GM12873 (cell line): ENCODE data around the gene C1QTNF8.

Experiments
- TF ChIP-seq, protein P1 (sequence below): IDR thresholded peaks from 2 replicates; pipeline ENCODE4 v1.5.1; 2012; ENCODE audit warnings: low read depth, mild to moderate bottlenecking, moderate library complexity, low read length, control low read depth; ENCODE audit not compliant: insufficient read depth; ENCODE audit errors: missing control alignments

Gene C1QTNF8

DNA sequence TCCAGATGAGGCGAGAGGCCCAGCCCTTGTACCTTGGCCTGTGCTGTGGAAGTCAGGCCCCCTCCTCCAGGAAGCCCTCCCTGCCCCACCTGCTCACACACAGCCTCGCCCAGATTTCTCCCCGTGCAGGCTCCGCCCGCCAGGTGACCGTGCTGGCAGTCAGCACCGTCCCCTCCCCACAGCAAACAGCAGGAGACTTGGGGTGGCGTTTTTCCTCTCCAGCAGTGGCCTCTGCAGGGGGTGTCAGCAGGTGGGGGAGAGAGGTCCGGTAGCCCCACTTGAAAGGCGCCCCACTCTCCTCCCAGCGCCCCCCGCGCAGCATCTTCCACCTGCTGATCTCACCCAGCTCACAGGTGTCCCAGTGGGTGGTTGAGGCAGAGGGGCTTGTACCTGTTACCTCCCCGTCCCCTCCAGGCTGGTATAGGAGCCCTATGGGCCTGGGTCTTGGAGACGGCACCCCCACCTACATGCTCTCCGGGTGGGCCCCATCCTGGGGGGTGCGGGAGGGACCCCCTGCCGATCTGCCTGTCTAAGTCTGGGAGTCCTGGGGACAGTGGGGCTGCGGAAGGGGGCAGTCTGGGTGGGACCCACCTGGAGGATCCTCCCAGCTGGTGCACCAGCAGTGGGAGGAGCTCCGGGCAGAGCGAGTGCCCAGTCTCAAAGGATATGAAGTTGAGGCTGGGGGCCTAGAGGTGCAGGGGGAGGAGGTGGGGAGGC, 4.2 kb upstream of the C1QTNF8 start:
- TF ChIP-seq, protein P1, sequence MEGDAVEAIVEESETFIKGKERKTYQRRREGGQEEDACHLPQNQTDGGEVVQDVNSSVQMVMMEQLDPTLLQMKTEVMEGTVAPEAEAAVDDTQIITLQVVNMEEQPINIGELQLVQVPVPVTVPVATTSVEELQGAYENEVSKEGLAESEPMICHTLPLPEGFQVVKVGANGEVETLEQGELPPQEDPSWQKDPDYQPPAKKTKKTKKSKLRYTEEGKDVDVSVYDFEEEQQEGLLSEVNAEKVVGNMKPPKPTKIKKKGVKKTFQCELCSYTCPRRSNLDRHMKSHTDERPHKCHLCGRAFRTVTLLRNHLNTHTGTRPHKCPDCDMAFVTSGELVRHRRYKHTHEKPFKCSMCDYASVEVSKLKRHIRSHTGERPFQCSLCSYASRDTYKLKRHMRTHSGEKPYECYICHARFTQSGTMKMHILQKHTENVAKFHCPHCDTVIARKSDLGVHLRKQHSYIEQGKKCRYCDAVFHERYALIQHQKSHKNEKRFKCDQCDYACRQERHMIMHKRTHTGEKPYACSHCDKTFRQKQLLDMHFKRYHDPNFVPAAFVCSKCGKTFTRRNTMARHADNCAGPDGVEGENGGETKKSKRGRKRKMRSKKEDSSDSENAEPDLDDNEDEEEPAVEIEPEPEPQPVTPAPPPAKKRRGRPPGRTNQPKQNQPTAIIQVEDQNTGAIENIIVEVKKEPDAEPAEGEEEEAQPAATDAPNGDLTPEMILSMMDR, result no peak

DNA sequence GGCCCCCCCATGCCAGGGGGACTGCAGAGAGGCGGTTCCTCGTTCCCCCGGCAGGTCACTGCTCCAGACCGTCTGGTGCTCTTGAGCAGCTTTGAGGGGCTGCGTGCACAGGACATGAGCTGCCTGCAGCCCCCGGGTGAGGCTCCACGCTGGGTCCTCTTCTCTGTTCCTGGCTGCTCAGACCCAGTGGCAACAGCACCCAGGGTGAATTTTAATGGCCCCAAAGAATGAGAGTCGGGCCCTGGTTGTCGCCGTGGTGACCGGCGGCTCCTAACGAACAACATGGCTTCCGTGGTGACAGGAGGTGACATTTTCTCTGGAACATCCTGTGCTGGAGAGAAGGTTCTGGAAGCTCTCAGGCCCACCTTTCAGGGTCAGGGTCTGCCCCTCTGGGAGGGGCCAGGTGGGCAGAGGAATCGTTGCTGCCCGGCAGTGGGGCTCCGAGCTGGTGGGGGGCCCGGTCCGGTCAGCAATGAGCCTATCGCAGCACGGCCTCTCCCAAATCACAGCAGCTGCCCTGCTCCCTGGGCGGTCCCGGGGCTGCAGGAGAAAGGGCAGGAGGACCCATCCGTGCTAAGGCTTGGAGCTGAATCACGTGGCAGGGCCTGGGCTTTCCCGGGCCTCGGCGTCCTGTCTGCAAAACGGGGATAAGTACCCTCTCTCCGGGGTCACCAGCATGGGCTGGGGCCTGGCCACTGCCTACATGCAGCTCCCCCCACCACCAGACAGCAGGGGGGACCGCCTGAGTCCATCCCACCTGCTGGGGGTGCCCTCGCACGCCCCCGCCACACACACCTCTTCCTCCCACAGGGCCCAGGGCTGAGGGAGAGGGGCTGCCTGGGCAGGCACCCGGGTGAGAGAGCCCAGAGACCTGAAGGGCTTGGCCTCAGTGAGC, 3.4 kb upstream of the C1QTNF8 start:
- TF ChIP-seq, protein P1, result no peak

DNA sequence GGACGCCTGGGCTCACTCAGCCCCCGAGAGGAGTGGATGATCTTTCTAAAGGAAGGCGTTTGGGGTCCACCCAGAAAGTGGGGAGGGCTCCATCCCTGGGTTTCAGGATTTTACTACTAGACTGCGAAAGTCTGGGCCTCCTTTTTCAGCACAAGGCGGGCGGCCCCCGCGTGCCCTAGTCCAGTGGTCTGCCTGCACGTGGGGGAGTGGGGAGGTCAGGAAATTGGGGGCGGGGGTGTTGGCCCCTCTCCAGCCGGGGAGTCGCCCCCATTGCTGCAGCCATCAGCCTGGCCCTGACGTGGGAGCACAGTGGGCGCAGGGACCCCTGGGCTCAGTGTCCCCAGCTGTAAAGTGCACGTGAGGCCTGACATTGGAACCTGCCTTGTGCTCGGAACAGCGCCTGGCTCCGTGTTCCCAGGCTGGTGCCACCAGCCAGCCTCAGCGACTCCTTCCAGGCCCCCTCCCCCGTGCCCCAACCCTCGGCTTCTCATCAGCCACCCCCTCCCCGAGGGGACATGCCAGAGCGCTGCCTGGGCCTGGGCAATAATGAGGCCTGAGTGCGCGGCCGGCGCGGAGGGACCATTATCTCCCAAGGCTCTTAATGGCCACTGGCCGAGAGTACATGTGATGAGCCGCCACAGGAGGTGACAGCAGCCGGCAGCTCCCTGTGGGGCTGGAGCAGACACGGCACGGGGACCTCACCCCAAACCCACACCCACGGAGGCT, 2.4 kb upstream of the C1QTNF8 start:
- TF ChIP-seq, protein P1, result no peak

DNA sequence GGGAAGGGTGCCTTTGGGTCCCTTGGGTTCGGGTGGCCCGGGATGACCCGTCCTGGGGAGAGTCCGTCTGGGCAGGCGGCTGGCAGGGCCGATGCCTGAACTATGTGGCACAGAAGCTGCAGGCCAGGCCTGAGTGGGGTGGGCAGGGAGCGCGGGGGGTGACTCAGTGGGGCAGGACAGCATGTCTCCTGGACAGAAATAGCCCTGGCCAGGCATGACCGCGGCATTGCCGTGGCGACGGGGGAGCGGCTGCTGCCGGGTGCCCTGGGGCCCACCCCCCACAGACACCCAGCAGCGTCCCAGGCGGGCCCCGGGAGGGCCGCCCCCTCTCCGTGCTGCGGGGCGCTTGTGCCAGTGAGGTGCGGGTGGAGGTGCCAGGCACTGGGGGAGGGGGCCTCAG, 1.8 kb upstream of the C1QTNF8 start:
- TF ChIP-seq, protein P1, result no peak

DNA sequence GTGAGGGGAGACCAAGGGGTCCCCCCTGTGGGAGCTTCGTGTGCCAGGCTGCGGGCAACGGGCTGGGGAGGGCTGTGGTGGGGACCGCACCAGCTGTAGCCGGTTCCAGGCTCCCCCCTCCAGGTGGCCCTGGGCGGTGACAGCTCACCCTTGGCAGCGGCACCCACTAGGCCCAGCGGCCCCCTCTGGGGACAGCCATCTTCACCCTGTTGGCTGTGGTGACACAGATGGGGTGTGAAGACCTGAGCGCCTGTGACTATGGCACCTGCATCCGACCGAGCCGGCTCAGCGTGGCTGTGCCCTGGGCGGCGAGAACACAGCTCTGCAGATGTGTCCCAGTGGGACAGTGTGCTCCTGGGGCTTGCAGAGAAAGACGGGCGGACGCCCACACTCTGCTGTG, 1.1 kb upstream of the C1QTNF8 start:
- TF ChIP-seq, protein P1, result no peak

DNA sequence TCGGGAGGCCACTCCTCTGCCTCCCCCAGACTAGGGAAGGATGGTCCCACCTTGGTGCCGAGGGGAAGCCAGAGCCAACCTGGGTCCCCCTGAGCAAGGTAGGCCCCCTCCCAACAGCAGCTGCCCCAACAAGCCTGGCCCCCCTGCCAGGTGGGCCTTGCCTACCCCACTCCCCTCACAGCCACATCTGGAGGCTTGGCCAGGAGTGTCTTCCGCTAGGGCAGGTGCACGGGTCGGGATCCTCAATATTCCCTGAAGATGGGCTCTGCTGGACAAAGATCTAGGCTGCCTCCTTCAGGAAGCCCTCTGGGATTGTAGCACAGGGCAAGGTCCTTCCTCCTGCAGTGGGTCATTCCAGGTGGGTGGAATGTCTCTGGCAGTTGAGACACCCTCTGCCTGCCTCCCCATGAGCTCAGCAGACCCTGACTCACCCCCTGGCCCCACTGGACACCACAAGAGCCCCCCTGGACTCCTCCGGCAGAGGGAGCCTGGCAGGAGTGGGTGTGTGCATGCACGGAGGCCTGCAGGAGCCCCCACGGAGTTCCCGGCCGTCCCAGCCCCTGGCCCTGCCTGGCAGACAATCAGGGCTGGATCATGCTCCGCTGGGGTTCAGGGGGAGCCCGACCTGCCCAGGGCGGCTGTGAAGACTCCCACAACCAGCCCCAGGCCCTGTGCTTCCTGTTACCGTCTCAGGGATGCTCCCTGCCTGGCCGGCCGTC, 435 bp downstream of the C1QTNF8 start:
- TF ChIP-seq, protein P1, result no peak
